Activated CD8-positive, alpha-beta T cell treated with anti-CD3 and anti-CD28 coated beads, Interleukin-2, amount 10 ng/mL, durations not matched to agents 7 days and 5 days (primary cell): ENCODE results near the gene GREB1L. TPM values are rescaled to one million over a fixed set of nuclear protein-coding genes. Genes with fewer than 3 reads are reported as not detected.
"Not testable (repeated sequence)": the region's sequence is repeated elsewhere in the genome, so short reads cannot be mapped to it uniquely, and the experiment has no call there.

ENCODE experiments used
- ATAC-seq: fragments of 150-1000 bp; cut with Tn5 transposase; one replicate; pipeline ENCODE4 v1.10.0; 2021; ENCODE audit warnings: moderate library complexity
- CTCF ChIA-PET: fragments of 350-600 bp; sonication (Branson Sonifier 250); formaldehyde crosslinking; loops from one replicate; lab custom pipeline; 2021; ENCODE audit warnings: antibody characterized with exemption; lab: Charles Lee
- POLR2A ChIA-PET: fragments of 350-600 bp; sonication (Branson Sonifier 250); formaldehyde crosslinking; loops from one replicate; lab custom pipeline; 2021; ENCODE audit warnings: antibody characterized with exemption; lab: Charles Lee
- DNase-seq: peaks from one replicate; pipeline ENCODE4 v3.0.0-alpha.2; 2020
- H3K27ac Mint-ChIP-seq: one replicate; pipeline ENCODE4 v1.8.0; 2021; ENCODE audit warnings: mild to moderate bottlenecking, mixed read lengths
- H3K27me3 Mint-ChIP-seq: one replicate; pipeline ENCODE4 v1.8.0; 2021; ENCODE audit warnings: low read depth, mixed read lengths
- H3K36me3 Mint-ChIP-seq: one replicate; pipeline ENCODE4 v1.8.0; 2021; ENCODE audit warnings: low read depth, mixed read lengths
- H3K4me1 Mint-ChIP-seq: one replicate; pipeline ENCODE4 v1.8.0; 2021; ENCODE audit warnings: low read depth, mixed read lengths
- H3K4me3 Mint-ChIP-seq: one replicate; pipeline ENCODE4 v1.8.0; 2021; ENCODE audit warnings: mild to moderate bottlenecking, mixed read lengths
- H3K9me3 Mint-ChIP-seq: one replicate; pipeline ENCODE4 v1.8.0; 2022; ENCODE audit warnings: mixed read lengths; ENCODE audit not compliant: insufficient read depth
- total RNA-seq, 2 experiments: library from RNA; stranded (reverse); gene quantifications; one replicate each; pipeline ENCODE4 v1.2.3, GENCODE V29; 2021

The GREB1L gene
- total RNA-seq, 2 experiments from 2014 or later = not detected

GRCh38 chr18:21293479-21293878 is 51.4 kb downstream of the GREB1L start:
- DNase-seq (no peak), ATAC-seq (no peak)
- Mint-ChIP-seq H3K36me3 (no peaks in the 10 kb centered on the region), H3K27me3 (no peaks in the 10 kb centered on the region), H3K4me1 (no peaks in the 10 kb centered on the region), H3K27ac (no peak overlapping the region), H3K9me3 (no peaks in the 10 kb centered on the region), H3K4me3 (no peak overlapping the region)
- POLR2A ChIA-PET = no interaction called here
- CTCF ChIA-PET = no interaction called here

- no peaks in the 10 kb centered on the region for H3K27me3 Mint-ChIP-seq
- POLR2A ChIA-PET = no interaction called here
- no peak overlapping the region for H3K27ac Mint-ChIP-seq
- no peak for ATAC-seq
- no peak overlapping the region for H3K4me3 Mint-ChIP-seq
- no peaks in the 10 kb centered on the region for H3K36me3 Mint-ChIP-seq
- DNase-seq = no peak
- H3K4me1 Mint-ChIP-seq = no peaks in the 10 kb centered on the region
- CTCF ChIA-PET = no interaction called here
- H3K9me3 Mint-ChIP-seq = no peaks in the 10 kb centered on the region
These were observed 53.1 kb downstream of the GREB1L start for GRCh38 chr18:21295101-21295500.

- DNase-seq (no peak), ATAC-seq (no peak)
- no peaks in the 10 kb centered on the region for H3K9me3 Mint-ChIP-seq
- no peaks in the 10 kb centered on the region for H3K4me1 Mint-ChIP-seq
- H3K27ac Mint-ChIP-seq = no peak overlapping the region
- CTCF ChIA-PET = no interaction called here
- H3K36me3 Mint-ChIP-seq = no peaks in the 10 kb centered on the region
- POLR2A ChIA-PET = no interaction called here
- H3K27me3 Mint-ChIP-seq = no peaks in the 10 kb centered on the region
- H3K4me3 Mint-ChIP-seq = no peak overlapping the region
These were observed 54.0 kb downstream of the GREB1L start for GRCh38 chr18:21296045-21296444.

GRCh38 chr18:21298351-21298750 is 56.3 kb downstream of the GREB1L start:
- ChIA-PET POLR2A (no interaction called here), CTCF (no interaction called here)
- Mint-ChIP-seq H3K9me3 (no peaks in the 10 kb centered on the region), H3K4me1 (no peaks in the 10 kb centered on the region), H3K27me3 (no peaks in the 10 kb centered on the region), H3K4me3 (no peak overlapping the region), H3K36me3 (no peaks in the 10 kb centered on the region), H3K27ac (no peak overlapping the region)
- DNase-seq = no peak
- no peak for ATAC-seq

GRCh38 chr18:21300035-21300907 is 58.2 kb downstream of the GREB1L start:
- no peak for DNase-seq
- H3K4me1 Mint-ChIP-seq = no peaks in the 10 kb centered on the region
- ChIA-PET POLR2A (no interaction called here), CTCF (no interaction called here)
- no peak for ATAC-seq
- H3K27me3 Mint-ChIP-seq = no peaks in the 10 kb centered on the region
- no peaks in the 10 kb centered on the region for H3K9me3 Mint-ChIP-seq
- no peak overlapping the region for H3K27ac Mint-ChIP-seq
- no peaks in the 10 kb centered on the region for H3K36me3 Mint-ChIP-seq
- H3K4me3 Mint-ChIP-seq = no peak overlapping the region

- no peak overlapping the region for H3K27ac Mint-ChIP-seq
- H3K27me3 Mint-ChIP-seq = no peaks in the 10 kb centered on the region
- H3K4me1 Mint-ChIP-seq = no peaks in the 10 kb centered on the region
- POLR2A ChIA-PET = no interaction called here
- H3K9me3 Mint-ChIP-seq = no peaks in the 10 kb centered on the region
- ATAC-seq (no peak), DNase-seq (no peak)
- CTCF ChIA-PET = no interaction called here
- no peak overlapping the region for H3K4me3 Mint-ChIP-seq
- H3K36me3 Mint-ChIP-seq = no peaks in the 10 kb centered on the region
These were observed 58.8 kb downstream of the GREB1L start for GRCh38 chr18:21300908-21301200.

- ChIA-PET CTCF (no interaction called here), POLR2A (no interaction called here)
- DNase-seq (no peak), ATAC-seq (no peak)
- Mint-ChIP-seq H3K4me1 (no peaks in the 10 kb centered on the region), H3K9me3 (no peaks in the 10 kb centered on the region), H3K27me3 (peaks cover 3% of the 10 kb centered on the region), H3K27ac (no peak overlapping the region), H3K36me3 (no peaks in the 10 kb centered on the region), H3K4me3 (no peak overlapping the region)
These were observed 61.4 kb downstream of the GREB1L start for GRCh38 chr18:21303445-21303844.

- no peak overlapping the region for H3K27ac Mint-ChIP-seq
- no peak overlapping the region for H3K4me3 Mint-ChIP-seq
- H3K9me3 Mint-ChIP-seq = no peaks in the 10 kb centered on the region
- peaks cover 3% of the 10 kb centered on the region for H3K27me3 Mint-ChIP-seq
- ChIA-PET CTCF (no interaction called here), POLR2A (no interaction called here)
- no peaks in the 10 kb centered on the region for H3K4me1 Mint-ChIP-seq
- no peaks in the 10 kb centered on the region for H3K36me3 Mint-ChIP-seq
- ATAC-seq (no peak), DNase-seq (no peak)
These were observed 61.9 kb downstream of the GREB1L start for GRCh38 chr18:21303895-21304294.

GRCh38 chr18:21305621-21306020 is 63.6 kb downstream of the GREB1L start:
- Mint-ChIP-seq H3K4me1 (no peaks in the 10 kb centered on the region), H3K27me3 (peaks cover 3% of the 10 kb centered on the region), H3K4me3 (no peak overlapping the region), H3K27ac (no peak overlapping the region), H3K36me3 (no peaks in the 10 kb centered on the region), H3K9me3 (no peaks in the 10 kb centered on the region)
- no peak for ATAC-seq
- ChIA-PET POLR2A (no interaction called here), CTCF (no interaction called here)
- no peak for DNase-seq

- no peaks in the 10 kb centered on the region for H3K36me3 Mint-ChIP-seq
- ATAC-seq (no peak), DNase-seq (no peak)
- H3K9me3 Mint-ChIP-seq = no peaks in the 10 kb centered on the region
- peaks cover 3% of the 10 kb centered on the region for H3K27me3 Mint-ChIP-seq
- ChIA-PET CTCF (no interaction called here), POLR2A (no interaction called here)
- no peak overlapping the region for H3K27ac Mint-ChIP-seq
- H3K4me3 Mint-ChIP-seq = no peak overlapping the region
- no peaks in the 10 kb centered on the region for H3K4me1 Mint-ChIP-seq
These were observed 64.3 kb downstream of the GREB1L start for GRCh38 chr18:21306368-21306767.

- DNase-seq (no peak), ATAC-seq (no peak)
- POLR2A ChIA-PET = no interaction called here
- no peak overlapping the region for H3K4me3 Mint-ChIP-seq
- no peaks in the 10 kb centered on the region for H3K36me3 Mint-ChIP-seq
- peaks cover 4% of the 10 kb centered on the region for H3K27me3 Mint-ChIP-seq
- H3K9me3 Mint-ChIP-seq = no peaks in the 10 kb centered on the region
- H3K27ac Mint-ChIP-seq = no peak overlapping the region
- CTCF ChIA-PET = no interaction called here
- no peaks in the 10 kb centered on the region for H3K4me1 Mint-ChIP-seq
These were observed 65.5 kb downstream of the GREB1L start for GRCh38 chr18:21307578-21307977.

- Mint-ChIP-seq H3K27ac (no peak overlapping the region), H3K4me1 (no peaks in the 10 kb centered on the region), H3K4me3 (no peak overlapping the region), H3K27me3 (peaks cover 4% of the 10 kb centered on the region), H3K9me3 (no peaks in the 10 kb centered on the region), H3K36me3 (no peaks in the 10 kb centered on the region)
- POLR2A ChIA-PET = no interaction called here
- DNase-seq (no peak), ATAC-seq (no peak)
- CTCF ChIA-PET = no interaction called here
These were observed 67.2 kb downstream of the GREB1L start for GRCh38 chr18:21309248-21309647.

GRCh38 chr18:21311980-21312379 is 69.9 kb downstream of the GREB1L start:
- H3K4me1 Mint-ChIP-seq, POLR2A ChIA-PET, DNase-seq, H3K4me3 Mint-ChIP-seq, H3K27ac Mint-ChIP-seq, ATAC-seq, H3K36me3 Mint-ChIP-seq, H3K9me3 Mint-ChIP-seq, H3K27me3 Mint-ChIP-seq, CTCF ChIA-PET: not testable (repeated sequence)
